ENCODE data around the gene C1QTNF6. TPM values are rescaled to one million over a fixed set of nuclear protein-coding genes. Genes with fewer than 3 reads are reported as not detected.

The C1QTNF6 gene
- total RNA-seq, 1 donor from 2014 or later = 3.3 TPM

GRCh38 chr22:37206118-37206840 lies 18.2 kb upstream of the C1QTNF6 start:
- Mint-ChIP-seq H3K4me1 (ENCODE audit: low read depth, unreplicated experiment) (peaks cover 8% of the 10 kb centered on the region), H3K4me3 (ENCODE audit: unreplicated experiment) (no peak overlapping the region), H3K27me3 (ENCODE audit: unreplicated experiment) (no peaks in the 10 kb centered on the region), H3K9me3 (ENCODE audit: unreplicated experiment) (peaks cover 2% of the 10 kb centered on the region), H3K36me3 (ENCODE audit: unreplicated experiment) (no peaks in the 10 kb centered on the region), H3K27ac (ENCODE audit: unreplicated experiment) (no peak overlapping the region)
- no peak for TF ChIP-seq CTCF (IDR thresholded peaks at IDR 0.05; ENCODE audit: partially characterized antibody, unreplicated experiment)
- no peak for DNase-seq

GRCh38 chr22:37205046-37205445 lies 17.0 kb upstream of the C1QTNF6 start:
- Mint-ChIP-seq H3K27me3 (ENCODE audit: unreplicated experiment) (no peaks in the 10 kb centered on the region), H3K4me3 (ENCODE audit: unreplicated experiment) (no peak overlapping the region), H3K27ac (ENCODE audit: unreplicated experiment) (no peak overlapping the region), H3K9me3 (ENCODE audit: unreplicated experiment) (no peaks in the 10 kb centered on the region), H3K4me1 (ENCODE audit: low read depth, unreplicated experiment) (peaks cover 6% of the 10 kb centered on the region), H3K36me3 (ENCODE audit: unreplicated experiment) (no peaks in the 10 kb centered on the region)
- no peak for TF ChIP-seq CTCF (IDR thresholded peaks at IDR 0.05; ENCODE audit: partially characterized antibody, unreplicated experiment)
- DNase-seq = no peak

- Mint-ChIP-seq H3K36me3 (ENCODE audit: unreplicated experiment) (no peaks in the 10 kb centered on the region), H3K27me3 (ENCODE audit: unreplicated experiment) (no peaks in the 10 kb centered on the region)
Observed at GRCh38 chr22:37204045-37204655, 16.1 kb upstream of the C1QTNF6 start.

GRCh38 chr22:37203354-37204044 lies 15.5 kb upstream of the C1QTNF6 start:
- no peak overlapping the region for H3K4me3 Mint-ChIP-seq (ENCODE audit: unreplicated experiment)
- no peak for TF ChIP-seq CTCF (IDR thresholded peaks at IDR 0.05; ENCODE audit: partially characterized antibody, unreplicated experiment)
- H3K4me1 Mint-ChIP-seq (ENCODE audit: low read depth, unreplicated experiment) = no peaks in the 10 kb centered on the region
- H3K9me3 Mint-ChIP-seq (ENCODE audit: unreplicated experiment) = no peaks in the 10 kb centered on the region
- no peaks in the 10 kb centered on the region for H3K36me3 Mint-ChIP-seq (ENCODE audit: unreplicated experiment)
- no peaks in the 10 kb centered on the region for H3K27me3 Mint-ChIP-seq (ENCODE audit: unreplicated experiment)
- no peak overlapping the region for H3K27ac Mint-ChIP-seq (ENCODE audit: unreplicated experiment)
- DNase-seq = no peak

More at GRCh38 chr22:37204045-37204655, 16.1 kb upstream of the C1QTNF6 start:
- Mint-ChIP-seq H3K4me3 (ENCODE audit: unreplicated experiment) (no peak overlapping the region), H3K4me1 (ENCODE audit: low read depth, unreplicated experiment) (peaks cover 1% of the 10 kb centered on the region), H3K27ac (ENCODE audit: unreplicated experiment) (no peak overlapping the region), H3K9me3 (ENCODE audit: unreplicated experiment) (no peaks in the 10 kb centered on the region)
- TF ChIP-seq CTCF (IDR thresholded peaks at IDR 0.05; ENCODE audit: partially characterized antibody, unreplicated experiment) = no peak
- DNase-seq = no peak

GRCh38 chr22:37202716-37203115 lies 14.7 kb upstream of the C1QTNF6 start:
- Mint-ChIP-seq H3K36me3 (ENCODE audit: unreplicated experiment) (no peaks in the 10 kb centered on the region), H3K27me3 (ENCODE audit: unreplicated experiment) (no peaks in the 10 kb centered on the region), H3K4me3 (ENCODE audit: unreplicated experiment) (no peak overlapping the region), H3K27ac (ENCODE audit: unreplicated experiment) (no peak overlapping the region), H3K9me3 (ENCODE audit: unreplicated experiment) (peaks cover under 1% of the 10 kb centered on the region), H3K4me1 (ENCODE audit: low read depth, unreplicated experiment) (peaks cover 3% of the 10 kb centered on the region)
- no peak for DNase-seq
- TF ChIP-seq CTCF (IDR thresholded peaks at IDR 0.05; ENCODE audit: partially characterized antibody, unreplicated experiment) = no peak

All from glutamatergic neuron (in vitro differentiated cells).